Measurements from ENCODE around the gene TTLL8. TPM values are rescaled to one million over a fixed set of nuclear protein-coding genes. Genes with fewer than 3 reads are reported as not detected.

The TTLL8 gene
- total RNA-seq, 2 experiments from 2014 or later: not detected

DNA sequence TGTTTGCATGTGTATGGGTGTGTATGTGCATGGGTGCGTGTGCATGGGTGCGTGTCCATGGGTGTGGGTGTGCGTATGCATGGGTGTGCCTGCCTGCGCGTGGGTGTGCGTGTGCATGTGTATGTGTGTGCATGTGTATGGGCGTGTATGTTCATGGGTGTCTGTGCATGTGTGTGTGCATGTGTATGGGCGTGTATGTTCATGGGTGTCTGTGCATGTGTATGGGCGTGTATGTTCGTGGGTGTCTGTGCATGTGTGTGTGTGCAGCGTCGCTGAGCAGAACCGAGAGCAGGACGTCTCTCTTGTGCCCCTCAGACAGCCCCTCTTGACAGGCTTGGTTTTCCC, 59.4 kb downstream of the TTLL8 start:
- Mint-ChIP-seq H3K4me1 (ENCODE audit: low read depth) (peaks cover 6% of the 10 kb centered on the region), H3K36me3 (ENCODE audit: low read depth) (no peaks in the 10 kb centered on the region), H3K4me3 (no peak overlapping the region), H3K27me3 (peaks cover 11% of the 10 kb centered on the region), H3K27ac (no peak overlapping the region), H3K9me3 (no peaks in the 10 kb centered on the region)
- POLR2A ChIA-PET: no interaction called here
- TF ChIP-seq, protein P1, sequence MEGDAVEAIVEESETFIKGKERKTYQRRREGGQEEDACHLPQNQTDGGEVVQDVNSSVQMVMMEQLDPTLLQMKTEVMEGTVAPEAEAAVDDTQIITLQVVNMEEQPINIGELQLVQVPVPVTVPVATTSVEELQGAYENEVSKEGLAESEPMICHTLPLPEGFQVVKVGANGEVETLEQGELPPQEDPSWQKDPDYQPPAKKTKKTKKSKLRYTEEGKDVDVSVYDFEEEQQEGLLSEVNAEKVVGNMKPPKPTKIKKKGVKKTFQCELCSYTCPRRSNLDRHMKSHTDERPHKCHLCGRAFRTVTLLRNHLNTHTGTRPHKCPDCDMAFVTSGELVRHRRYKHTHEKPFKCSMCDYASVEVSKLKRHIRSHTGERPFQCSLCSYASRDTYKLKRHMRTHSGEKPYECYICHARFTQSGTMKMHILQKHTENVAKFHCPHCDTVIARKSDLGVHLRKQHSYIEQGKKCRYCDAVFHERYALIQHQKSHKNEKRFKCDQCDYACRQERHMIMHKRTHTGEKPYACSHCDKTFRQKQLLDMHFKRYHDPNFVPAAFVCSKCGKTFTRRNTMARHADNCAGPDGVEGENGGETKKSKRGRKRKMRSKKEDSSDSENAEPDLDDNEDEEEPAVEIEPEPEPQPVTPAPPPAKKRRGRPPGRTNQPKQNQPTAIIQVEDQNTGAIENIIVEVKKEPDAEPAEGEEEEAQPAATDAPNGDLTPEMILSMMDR (IDR thresholded peaks at IDR 0.05): no peak
- ATAC-seq (no peak), DNase-seq (no peak)
- CTCF ChIA-PET: interaction anchor here (1.5 kb wide), 1 partner anchor 8 kb away, joined by 3 read pairs; no protein-coding TSS in a partner anchor
- intact Hi-C loops (cut with micrococcal nuclease): no loop called here

DNA sequence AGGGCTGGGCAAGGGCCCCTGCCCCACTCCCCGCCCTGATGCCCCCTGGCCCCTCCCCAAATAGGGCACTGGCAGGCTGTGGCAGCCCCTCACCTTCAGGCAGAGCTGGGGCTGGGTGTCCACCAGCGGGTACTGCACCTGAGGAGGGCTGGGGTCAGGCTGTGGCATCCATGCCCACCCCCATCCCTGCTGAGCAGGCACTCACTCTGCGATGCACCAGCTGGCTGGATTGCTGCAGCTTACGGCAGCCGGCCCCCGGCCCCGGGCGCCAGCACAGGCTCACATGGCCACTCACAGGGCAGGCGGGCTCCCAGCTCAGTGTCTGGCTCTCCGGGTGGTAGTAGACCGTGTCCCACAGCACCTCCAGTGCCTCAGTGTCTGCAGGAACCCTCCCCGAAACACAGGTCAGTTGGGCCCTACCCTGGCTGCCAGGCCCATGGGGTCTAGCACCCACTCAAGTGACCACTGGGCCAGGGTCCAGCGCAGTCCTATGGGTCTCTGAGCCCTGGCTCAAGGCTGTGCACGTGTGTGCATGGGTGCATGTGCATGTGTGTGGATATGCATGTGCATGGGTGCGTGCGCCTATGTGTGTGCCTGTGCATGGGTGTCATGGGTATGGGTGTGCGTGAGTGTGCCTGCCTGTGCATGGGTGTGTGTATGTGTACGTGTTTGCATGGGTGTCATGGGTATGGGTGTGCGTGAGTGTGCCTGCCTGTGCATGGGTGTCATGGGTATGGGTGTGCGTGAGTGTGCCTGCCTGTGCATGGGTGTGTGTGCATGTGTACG, 60.0 kb downstream of the TTLL8 start:
- ChIA-PET POLR2A (no interaction called here), CTCF (interaction anchor here (1.0 kb wide), 1 partner anchor 32 kb away, joined by 4 read pairs; no protein-coding TSS in a partner anchor)
- ATAC-seq (no peak), DNase-seq (no peak)
- H3K27ac Mint-ChIP-seq: no peak overlapping the region
- H3K4me1 Mint-ChIP-seq (ENCODE audit: low read depth): peaks cover 10% of the 10 kb centered on the region
- intact Hi-C loops (cut with micrococcal nuclease): no loop called here
- peaks cover 10% of the 10 kb centered on the region for H3K27me3 Mint-ChIP-seq
- TF ChIP-seq, protein P1 (IDR thresholded peaks at IDR 0.05): no peak
- no peak overlapping the region for H3K4me3 Mint-ChIP-seq
- H3K36me3 Mint-ChIP-seq (ENCODE audit: low read depth): no peaks in the 10 kb centered on the region
- no peaks in the 10 kb centered on the region for H3K9me3 Mint-ChIP-seq

DNA sequence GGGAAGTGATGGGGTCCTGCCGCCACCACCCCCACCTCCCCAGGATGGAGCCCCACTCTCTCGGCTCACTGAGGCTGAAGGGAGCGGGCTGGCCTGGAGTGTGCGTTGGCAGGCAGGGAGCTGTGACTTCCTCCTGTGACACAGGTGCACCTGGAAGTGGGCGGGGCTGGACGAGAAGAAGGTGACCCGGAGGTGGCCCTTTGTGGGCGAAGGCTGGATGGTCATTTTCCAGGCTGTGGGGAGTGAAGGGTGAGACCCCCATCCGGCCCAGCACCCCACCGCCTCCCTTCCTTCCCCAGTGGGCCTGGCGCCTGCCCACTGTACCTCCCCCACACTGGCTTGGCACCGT, 60.9 kb downstream of the TTLL8 start:
- Mint-ChIP-seq H3K27me3 (peaks cover 10% of the 10 kb centered on the region), H3K27ac (no peak overlapping the region), H3K36me3 (ENCODE audit: low read depth) (no peaks in the 10 kb centered on the region), H3K4me3 (no peak overlapping the region), H3K9me3 (no peaks in the 10 kb centered on the region), H3K4me1 (ENCODE audit: low read depth) (peaks cover 14% of the 10 kb centered on the region)
- ChIA-PET CTCF (interaction anchor here (1.0 to 5.6 kb wide), 2 partner anchors 33 to 34 kb away, joined by 4 to 63 read pairs; no protein-coding TSS in a partner anchor), POLR2A (interaction anchor here (0.9 to 1.0 kb wide), 2 partner anchors 21 to 31 kb away, joined by 3 read pairs; no protein-coding TSS in a partner anchor)
- DNase-seq (no peak), ATAC-seq (no peak)
- intact Hi-C loops (cut with micrococcal nuclease): no loop called here
- TF ChIP-seq, protein P1 (IDR thresholded peaks at IDR 0.05): no peak

DNA sequence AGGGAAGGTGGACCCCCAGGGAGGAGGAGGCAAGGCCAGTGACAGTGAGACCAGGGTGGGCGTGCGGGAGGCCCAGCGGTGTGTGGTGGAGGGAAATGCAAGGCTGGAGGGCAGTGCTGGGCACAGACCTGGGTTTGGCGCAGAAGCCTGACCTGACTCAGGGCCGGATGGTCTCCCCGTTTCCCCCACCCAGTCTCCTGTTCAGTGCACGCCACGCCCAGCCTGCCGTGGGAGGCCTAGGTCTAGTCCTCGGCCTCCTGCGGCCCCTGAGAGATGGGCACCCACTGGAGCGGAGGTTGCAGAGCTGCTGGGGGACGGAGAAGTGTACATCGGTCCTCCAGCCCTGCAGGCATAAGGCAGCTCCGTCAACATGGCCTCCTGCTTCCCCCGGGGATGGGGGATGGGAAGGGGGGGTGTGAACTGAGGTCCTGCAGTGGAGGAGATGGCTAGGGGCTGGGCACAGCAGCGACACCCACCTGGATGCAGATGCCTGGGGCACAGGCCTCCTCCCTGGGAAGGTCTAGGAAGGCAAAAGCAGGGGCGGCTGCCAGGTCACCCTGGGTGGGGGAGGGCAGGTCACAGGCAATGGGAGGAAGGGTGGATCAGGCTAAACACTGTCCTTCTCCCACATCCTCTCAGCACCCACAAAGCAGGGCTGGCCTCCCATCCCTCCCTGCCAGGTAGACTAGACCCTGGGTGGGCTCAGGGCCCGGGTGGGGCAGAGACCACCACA, 61.4 kb downstream of the TTLL8 start:
- Mint-ChIP-seq H3K27me3 (peaks cover 10% of the 10 kb centered on the region), H3K4me1 (ENCODE audit: low read depth) (peaks cover 14% of the 10 kb centered on the region), H3K4me3 (no peak overlapping the region), H3K27ac (no peak overlapping the region), H3K36me3 (ENCODE audit: low read depth) (no peaks in the 10 kb centered on the region), H3K9me3 (peaks cover 3% of the 10 kb centered on the region)
- no peak for ATAC-seq
- intact Hi-C loops (cut with micrococcal nuclease): no loop called here
- no peak for DNase-seq
- CTCF ChIA-PET: interaction anchor here (0.6 to 5.6 kb wide), 2 partner anchors 34 to 130 kb away, joined by 3 to 63 read pairs; no protein-coding TSS in a partner anchor
- POLR2A ChIA-PET: interaction anchor here (0.9 to 1.0 kb wide), 2 partner anchors 21 to 31 kb away, joined by 3 read pairs; no protein-coding TSS in a partner anchor
- TF ChIP-seq, protein P1 (IDR thresholded peaks at IDR 0.05): no peak
